ENCODE measurements around the gene IL10RA.
"Not testable (repeated sequence)": the region's sequence is repeated elsewhere in the genome, so short reads cannot be mapped to it uniquely, and the experiment has no call there.

Gene IL10RA

GRCh38 chr11:117973503-117973860 lies 12.7 kb upstream of the IL10RA start:
- no peak for DNase-seq (ENCODE audit: low spot score)
- in situ Hi-C loops (cut with MboI; ENCODE audit: low pct_unique_long_range_greater_than_20kb, low sequenced_read_pairs, unreplicated experiment) = no loop called here
- no peak for TF ChIP-seq CTCF (IDR thresholded peaks at IDR 0.05; ENCODE audit: extremely low read depth, insufficient read depth, missing control alignments)

GRCh38 chr11:117976445-117976844 lies 9.7 kb upstream of the IL10RA start:
- TF ChIP-seq CTCF (IDR thresholded peaks at IDR 0.05; ENCODE audit: extremely low read depth, insufficient read depth, missing control alignments) = no peak
- no peak for DNase-seq (ENCODE audit: low spot score)
- in situ Hi-C loops (cut with MboI; ENCODE audit: low pct_unique_long_range_greater_than_20kb, low sequenced_read_pairs, unreplicated experiment) = no loop called here

GRCh38 chr11:117977029-117977428 lies 9.2 kb upstream of the IL10RA start:
- in situ Hi-C loops (cut with MboI; ENCODE audit: low pct_unique_long_range_greater_than_20kb, low sequenced_read_pairs, unreplicated experiment) = no loop called here
- DNase-seq (ENCODE audit: low spot score) = no peak
- TF ChIP-seq CTCF (IDR thresholded peaks at IDR 0.05; ENCODE audit: extremely low read depth, insufficient read depth, missing control alignments) = no peak

GRCh38 chr11:117977612-117978264 lies 8.5 kb upstream of the IL10RA start:
- DNase-seq (ENCODE audit: low spot score); in situ Hi-C loops (cut with MboI; ENCODE audit: low pct_unique_long_range_greater_than_20kb, low sequenced_read_pairs, unreplicated experiment): not testable (repeated sequence)

- DNase-seq (ENCODE audit: low spot score); in situ Hi-C loops (cut with MboI; ENCODE audit: low pct_unique_long_range_greater_than_20kb, low sequenced_read_pairs, unreplicated experiment): not testable (repeated sequence)
Measured at GRCh38 chr11:117978291-117978910, 7.8 kb upstream of the IL10RA start.

GRCh38 chr11:117978991-117979390 lies 7.2 kb upstream of the IL10RA start:
- peak; percentile 22 for DNase-seq (ENCODE audit: low spot score)
- in situ Hi-C loops (cut with MboI; ENCODE audit: low pct_unique_long_range_greater_than_20kb, low sequenced_read_pairs, unreplicated experiment) = no loop called here
- TF ChIP-seq CTCF (IDR thresholded peaks at IDR 0.05; ENCODE audit: extremely low read depth, insufficient read depth, missing control alignments) = no peak

- in situ Hi-C loops (cut with MboI; ENCODE audit: low pct_unique_long_range_greater_than_20kb, low sequenced_read_pairs, unreplicated experiment) = no loop called here
- DNase-seq (ENCODE audit: low spot score) = peak; percentile 45
- no peak for TF ChIP-seq CTCF (IDR thresholded peaks at IDR 0.05; ENCODE audit: extremely low read depth, insufficient read depth, missing control alignments)
Measured at GRCh38 chr11:117979481-117980211, 6.5 kb upstream of the IL10RA start.

Data from GM13977 (cell line).